Calu3 (cell line): ENCODE results near the gene CRYBB3. TPM values are rescaled to one million over a fixed set of nuclear protein-coding genes. Genes with fewer than 3 reads are reported as not detected.
A peak's percentile ranks its signal among the peaks of the same experiment; 100 is the strongest.
"Not testable (repeated sequence)": the region's sequence is repeated elsewhere in the genome, so short reads cannot be mapped to it uniquely, and the experiment has no call there.

ENCODE experiments used
- BruUV-seq: library from RNA; stranded (reverse); fragments of 400-500 nt; replicated peaks from 2 replicates; lab custom pipeline; 2021; lab: Mats Ljungman, UMichigan
- CTCF ChIA-PET: fragments of 300-600 bp; sonication (Branson Sonifier 250); formaldehyde crosslinking; loops from one replicate; lab custom pipeline; 2022; ENCODE audit warnings: antibody characterized with exemption; lab: Charles Lee
- DNase-seq: peaks from one replicate; pipeline ENCODE4 v3.0.0; 2022
- H3K27ac Mint-ChIP-seq: one replicate; pipeline ENCODE4 v1.8.0; 2022; ENCODE audit warnings: mixed read lengths; ENCODE audit not compliant: unreplicated experiment
- H3K27me3 Mint-ChIP-seq: one replicate; pipeline ENCODE4 v1.8.0; 2022; ENCODE audit warnings: mixed read lengths; ENCODE audit not compliant: unreplicated experiment
- H3K36me3 Mint-ChIP-seq: one replicate; pipeline ENCODE4 v1.8.0; 2022; ENCODE audit warnings: mild to moderate bottlenecking, moderate library complexity, mixed read lengths; ENCODE audit not compliant: insufficient read depth, unreplicated experiment
- H3K4me1 Mint-ChIP-seq: one replicate; pipeline ENCODE4 v1.8.0; 2022; ENCODE audit warnings: mild to moderate bottlenecking, low read depth, mixed read lengths; ENCODE audit not compliant: unreplicated experiment
- H3K4me3 Mint-ChIP-seq: one replicate; pipeline ENCODE4 v1.8.0; 2022; ENCODE audit warnings: mild to moderate bottlenecking, low read depth, moderate library complexity, mixed read lengths; ENCODE audit not compliant: unreplicated experiment
- H3K9me3 Mint-ChIP-seq: one replicate; pipeline ENCODE4 v1.8.0; 2022; ENCODE audit warnings: low read depth, mixed read lengths; ENCODE audit not compliant: unreplicated experiment
- CTCF ChIP-seq: fragments of 200-600 bp; IDR thresholded peaks from one replicate; pipeline ENCODE4 v1.8.0; 2022; ENCODE audit warnings: antibody characterized with exemption; ENCODE audit not compliant: unreplicated experiment
- intact Hi-C: fragments of 100-400 bp; cut with micrococcal nuclease; formaldehyde crosslinking; loops from one replicate; pipeline ENCODE4 v1.10.0; 2022; ENCODE audit not compliant: unreplicated experiment
- total RNA-seq: library from RNA; stranded (reverse); gene quantifications from 2 replicates; pipeline ENCODE4 v1.2.3, GENCODE V29; 2022

The CRYBB3 gene
- total RNA-seq, 1 experiment from 2014 or later: 1.4 TPM

GRCh38 chr22:25200967-25201366 lies 1.3 kb downstream of the CRYBB3 start:
- H3K4me3 Mint-ChIP-seq: no peak overlapping the region
- intact Hi-C loops: no loop called here
- no peak overlapping the region for H3K27ac Mint-ChIP-seq
- no peak for DNase-seq
- H3K4me1 Mint-ChIP-seq: no peaks in the 10 kb centered on the region
- CTCF ChIA-PET: interaction anchor here (0.9 kb wide), 1 partner anchor 120 kb away, joined by 3 read pairs; no protein-coding TSS in a partner anchor
- no peaks in the 10 kb centered on the region for H3K27me3 Mint-ChIP-seq
- BruUV-seq: no TSS peak
- no peak for TF ChIP-seq CTCF
- peaks cover 6% of the 10 kb centered on the region for H3K36me3 Mint-ChIP-seq
- no peaks in the 10 kb centered on the region for H3K9me3 Mint-ChIP-seq

DNA sequence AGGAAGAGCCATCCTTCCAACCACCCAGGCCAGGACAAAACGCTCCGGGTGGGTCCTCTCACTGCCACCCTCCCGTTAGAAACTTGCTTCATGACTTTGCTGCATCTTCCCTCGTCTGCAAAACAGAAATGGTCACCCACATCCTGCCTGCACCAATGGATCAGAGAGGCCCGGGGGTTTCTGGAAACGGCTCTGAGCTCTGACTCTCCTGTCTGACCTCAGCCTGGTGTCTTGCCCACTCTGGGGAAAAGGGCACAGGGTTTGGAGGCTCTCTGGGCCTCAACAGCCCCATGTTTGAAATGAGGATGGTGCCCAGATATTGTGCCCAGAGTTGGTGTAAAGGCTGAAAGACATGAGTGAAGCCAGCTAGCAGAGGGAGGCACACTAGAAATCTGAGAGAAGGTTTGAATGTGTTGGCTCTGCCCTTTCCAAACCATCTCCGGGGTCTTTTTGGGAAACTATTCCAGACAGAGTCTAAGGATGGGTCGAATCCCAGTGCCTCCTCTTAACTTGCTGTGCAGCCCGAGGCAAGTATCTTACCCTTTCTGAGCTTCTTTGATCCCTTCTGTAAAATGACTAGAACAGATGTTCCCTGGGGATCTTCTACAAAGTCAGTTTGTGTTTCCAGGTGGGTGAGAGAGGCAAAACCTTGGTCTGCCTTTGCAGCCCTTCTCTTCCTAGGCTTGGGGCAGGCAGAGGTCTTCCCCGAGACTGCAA lies 2.1 kb downstream of the CRYBB3 start:
- TF ChIP-seq CTCF: no peak
- intact Hi-C loops: no loop called here
- CTCF ChIA-PET: interaction anchor here (0.6 to 1.2 kb wide), 6 partner anchors 10 to 243 kb away, joined by 3 to 5 read pairs (median 3); no protein-coding TSS in a partner anchor
- no peaks in the 10 kb centered on the region for H3K4me1 Mint-ChIP-seq
- DNase-seq: no peak
- BruUV-seq: no TSS peak
- peak overlapping the region; percentile 58 for H3K27ac Mint-ChIP-seq
- H3K36me3 Mint-ChIP-seq: peaks cover 6% of the 10 kb centered on the region
- H3K9me3 Mint-ChIP-seq: no peaks in the 10 kb centered on the region
- H3K4me3 Mint-ChIP-seq: no peak overlapping the region
- no peaks in the 10 kb centered on the region for H3K27me3 Mint-ChIP-seq

DNA sequence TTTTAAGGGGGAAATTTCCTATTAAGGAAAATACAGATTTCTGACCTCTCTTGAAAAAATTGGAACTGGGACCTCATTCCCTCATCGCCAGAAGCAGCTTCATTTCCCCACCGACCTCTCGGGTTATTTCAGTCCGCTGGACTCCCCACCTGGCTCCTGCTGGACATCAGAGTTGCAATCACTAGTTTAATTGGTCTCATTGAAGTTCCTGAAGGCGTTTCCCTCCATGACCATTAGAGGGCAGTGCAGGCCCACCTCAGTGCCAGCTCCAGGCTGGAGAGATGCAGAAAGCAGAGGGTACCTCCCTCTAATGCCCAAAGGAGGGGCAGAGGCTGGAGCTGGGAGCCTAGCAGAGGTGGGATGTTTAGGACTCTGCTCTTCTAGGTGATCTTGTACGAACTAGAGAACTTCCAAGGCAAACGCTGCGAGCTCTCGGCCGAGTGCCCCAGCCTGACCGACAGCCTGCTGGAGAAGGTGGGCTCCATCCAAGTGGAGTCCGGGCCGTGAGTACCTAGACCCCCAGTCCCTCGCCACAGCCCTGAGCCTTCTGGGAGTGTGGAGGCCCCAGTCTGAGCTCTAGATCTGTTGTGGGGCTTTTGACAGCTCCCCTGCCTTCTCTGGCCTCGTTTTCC lies 2.7 kb downstream of the CRYBB3 start:
- Mint-ChIP-seq H3K4me3 (no peak overlapping the region), H3K4me1 (no peaks in the 10 kb centered on the region), H3K36me3 (peaks cover 6% of the 10 kb centered on the region), H3K9me3 (no peaks in the 10 kb centered on the region), H3K27me3 (no peaks in the 10 kb centered on the region), H3K27ac (peak overlapping the region; percentile 58)
- TF ChIP-seq CTCF: peak; percentile 76
- intact Hi-C loops: no loop called here
- peak; percentile 78 for DNase-seq
- CTCF ChIA-PET: interaction anchor here (0.6 to 1.2 kb wide), 5 partner anchors 9 to 244 kb away, joined by 3 to 5 read pairs (median 3); no protein-coding TSS in a partner anchor
- no TSS peak for BruUV-seq

- no peak overlapping the region for H3K27ac Mint-ChIP-seq
- intact Hi-C loops: no loop called here
- H3K9me3 Mint-ChIP-seq: no peaks in the 10 kb centered on the region
Observed at GRCh38 chr22:25203082-25203481, 3.4 kb downstream of the CRYBB3 start.

GRCh38 chr22:25204547-25204946 lies 4.9 kb downstream of the CRYBB3 start:
- intact Hi-C loops, DNase-seq, H3K9me3 Mint-ChIP-seq, BruUV-seq, H3K27me3 Mint-ChIP-seq, H3K4me1 Mint-ChIP-seq, H3K27ac Mint-ChIP-seq, CTCF ChIA-PET, H3K4me3 Mint-ChIP-seq, H3K36me3 Mint-ChIP-seq: not testable (repeated sequence)

More at GRCh38 chr22:25203082-25203481, 3.4 kb downstream of the CRYBB3 start:
- Mint-ChIP-seq H3K27me3 (no peaks in the 10 kb centered on the region), H3K4me1 (no peaks in the 10 kb centered on the region), H3K36me3 (peaks cover 6% of the 10 kb centered on the region), H3K4me3 (no peak overlapping the region)
- TF ChIP-seq CTCF: no peak
- no peak for DNase-seq
- BruUV-seq: no TSS peak
- CTCF ChIA-PET: no interaction called here
